B cell (primary cell): ENCODE results near the gene FAM120A. TPM values are rescaled to one million over a fixed set of nuclear protein-coding genes. Genes with fewer than 3 reads are reported as not detected.

Experiments
- ATAC-seq: fragments of 200-7000 bp; cut with Tn5 transposase; one replicate; pipeline ENCODE4 v1.10.0; 2021; ENCODE audit warnings: low read depth, mild to moderate bottlenecking, moderate number of reproducible peaks, moderate library complexity
- CTCF ChIA-PET: fragments of 350-600 bp; sonication (Branson Sonifier 250); formaldehyde crosslinking; loops from one replicate; lab custom pipeline; 2021; ENCODE audit warnings: antibody characterized with exemption, inconsistent platforms; lab: Charles Lee
- POLR2A ChIA-PET: fragments of 350-600 bp; sonication (Branson Sonifier 250); formaldehyde crosslinking; loops from one replicate; lab custom pipeline; 2021; ENCODE audit warnings: antibody characterized with exemption; lab: Charles Lee
- DNase-seq: peaks from one replicate; pipeline ENCODE4 v3.0.0; 2013
- H2AFZ ChIP-seq: 2 replicates; pipeline ENCODE4 v1.6.1; 2012; ENCODE audit warnings: mild to moderate bottlenecking, low read depth, low read length; ENCODE audit not compliant: insufficient read depth, poor library complexity, severe bottlenecking
- H3K27ac ChIP-seq, 2 donors: 1 replicate in 1 of 2; 2 replicates in 1 of 2; pipeline ENCODE4 v1.5.1; 2012 to 2013; ENCODE audit warnings: low read length in 2 of 2, mild to moderate bottlenecking in 2 of 2, moderate library complexity in 1 of 2
- H3K27me3 ChIP-seq, 4 experiments: fragments of 200-600 bp in 1 of 4; sonication (generic) in 1 of 4; replicated peaks in 1 of 4; 1 replicate in 2 of 4; 2 replicates in 2 of 4; pipeline versions ENCODE4 v1.6.1 to v1.7.0; 2013 to 2016; ENCODE audit warnings: low read length in 3 of 4, mild to moderate bottlenecking in 2 of 4, mixed read lengths in 1 of 4, moderate library complexity in 1 of 4; ENCODE audit not compliant: insufficient read depth in 4 of 4, control insufficient read depth in 3 of 4; ENCODE audit errors: control extremely low read depth in 1 of 4
- H3K36me3 ChIP-seq, 2 experiments: replicated peaks in 1 of 2; 1 replicate in 1 of 2; 2 replicates in 1 of 2; pipeline versions ENCODE4 v1.6.1 to v1.7.1; 2013; ENCODE audit warnings: low read length in 1 of 2; ENCODE audit not compliant: insufficient read depth in 2 of 2, control insufficient read depth in 1 of 2; ENCODE audit errors: control extremely low read depth in 1 of 2, extremely low read depth in 1 of 2
- H3K4me1 ChIP-seq, 2 donors: fragments of 200-600 bp in 1 of 2; sonication (generic) in 1 of 2; 1 replicate in 1 of 2; 2 replicates in 1 of 2; pipeline versions ENCODE4 v1.5.1 to v1.6.1; 2013 to 2017; ENCODE audit warnings: low read length in 2 of 2; ENCODE audit not compliant: control insufficient read depth in 2 of 2, insufficient read depth in 2 of 2
- H3K4me2 ChIP-seq: replicated peaks from 2 replicates; pipeline ENCODE3; 2012; ENCODE audit warnings: mild to moderate bottlenecking, low read depth, low read length; ENCODE audit not compliant: poor library complexity, severe bottlenecking
- H3K4me3 ChIP-seq, 5 experiments: fragments of 200-600 bp in 1 of 5; sonication (generic) in 1 of 5; 1 replicate in 3 of 5; 2 replicates in 2 of 5; pipeline versions ENCODE4 v1.5.1 to v1.7.0; 2011 to 2016; ENCODE audit warnings: low read length in 4 of 5, mild to moderate bottlenecking in 4 of 5, low read depth in 2 of 5, control low read depth in 1 of 5, moderate library complexity in 1 of 5; ENCODE audit not compliant: insufficient read depth in 1 of 5; ENCODE audit errors: control extremely low read depth in 1 of 5, extremely low read depth in 1 of 5
- H3K79me2 ChIP-seq: fragments of 200-600 bp; sonication (generic); one replicate; pipeline ENCODE4 v1.6.0; 2016; ENCODE audit warnings: low read length; ENCODE audit not compliant: control insufficient read depth, insufficient read depth
- H3K9ac ChIP-seq: fragments of 200-600 bp; sonication (generic); 2 replicates; pipeline ENCODE4 v1.6.1; 2017; ENCODE audit warnings: mild to moderate bottlenecking, low read length, moderate library complexity
- H3K9me3 ChIP-seq, 3 donors: one replicate each; pipeline versions ENCODE4 v1.6.1 to v1.7.1; 2013; ENCODE audit warnings: low read length in 2 of 3; ENCODE audit not compliant: control insufficient read depth in 2 of 3, insufficient read depth in 1 of 3; ENCODE audit errors: control extremely low read depth in 1 of 3
- H4K20me1 ChIP-seq: 2 replicates; pipeline ENCODE4 v1.6.0; 2012; ENCODE audit warnings: mild to moderate bottlenecking, low read length; ENCODE audit not compliant: insufficient read depth, control insufficient read depth, poor library complexity, severe bottlenecking
- H3K27ac Mint-ChIP-seq: one replicate; pipeline ENCODE4 v1.8.0; 2021; ENCODE audit warnings: mixed read lengths
- H3K27me3 Mint-ChIP-seq: one replicate; pipeline ENCODE4 v1.8.0; 2021; ENCODE audit warnings: mixed read lengths
- H3K4me1 Mint-ChIP-seq: one replicate; pipeline ENCODE4 v1.8.0; 2021; ENCODE audit warnings: mixed read lengths
- H3K4me3 Mint-ChIP-seq: one replicate; pipeline ENCODE4 v1.8.0; 2021; ENCODE audit warnings: mixed read lengths
- H3K9me3 Mint-ChIP-seq: one replicate; pipeline ENCODE4 v1.8.0; 2022; ENCODE audit warnings: mixed read lengths; ENCODE audit not compliant: insufficient read depth
- CTCF ChIP-seq: fragments of 200-600 bp; IDR thresholded peaks from one replicate; pipeline ENCODE4 v1.8.0; 2022; ENCODE audit warnings: antibody characterized with exemption, mild to moderate bottlenecking
- EZH2 ChIP-seq: IDR thresholded peaks from 2 replicates; pipeline ENCODE4 v1.6.1; 2012; ENCODE audit warnings: borderline replicate concordance, low read depth, mild to moderate bottlenecking, moderate library complexity, low read length; ENCODE audit not compliant: insufficient read depth, poor library complexity, severe bottlenecking
- WGBS: methylation state at CpG from one replicate; pipeline ENCODE4 v1.1.5; 2013; ENCODE audit warnings: missing lambda C conversion rate; ENCODE audit not compliant: insufficient coverage; 5-methylcytosine and 5-hydroxymethylcytosine counted together
- intact Hi-C: fragments of 100-400 bp; cut with micrococcal nuclease; formaldehyde crosslinking; loops from one replicate; pipeline ENCODE4 v1.10.0; 2022
- polyA plus RNA-seq: library from polyadenylated mRNA; depleted of rRNA; stranded (reverse); fragments of >200 nt; gene quantifications from 2 replicates; pipeline ENCODE4 v1.2.3, GENCODE V29; 2012
- total RNA-seq, 2 donors: library from RNA; stranded (reverse); fragments of 120-200 nt in 1 of 2; gene quantifications; 1 replicate in 1 of 2; 2 replicates in 1 of 2; pipeline versions ENCODE4 v1.2.3 to v1.2.4, GENCODE V29; 2013 to 2022

FAM120A gene
- total and polyA plus RNA-seq, 2 donors (not counting 1 experiment from before 2014, with no cell fraction given) = 48.4 to 105 TPM

- DNase-seq (no peak), ATAC-seq (no peak)
- Histone ChIP-seq H3K27ac (peak overlapping the region in 1 of 2 donors; percentile 43), H4K20me1 (no peaks in the 10 kb centered on the region), H3K9ac (no peak overlapping the region), H3K4me1 (peaks cover 21 to 36% of the 10 kb centered on the region in 2 donors), H3K79me2 (peaks cover 80% of the 10 kb centered on the region), H2AFZ (no peak overlapping the region), H3K27me3 (no peaks in the 10 kb centered on the region), H3K4me3 (no peak overlapping the region), H3K9me3 (no peaks in the 10 kb centered on the region), H3K4me2 (no peak overlapping the region), H3K36me3 (peaks cover 0 to 3% of the 10 kb centered on the region in 2 experiments)
- Mint-ChIP-seq H3K4me3 (peak overlapping the region; percentile 48), H3K4me1 (peaks cover 55% of the 10 kb centered on the region), H3K27me3 (no peaks in the 10 kb centered on the region), H3K27ac (peak overlapping the region; percentile 76), H3K9me3 (no peaks in the 10 kb centered on the region)
- POLR2A ChIA-PET = no interaction called here
- CTCF ChIA-PET = interaction anchor here (1.3 kb wide), 1 partner anchor 12 kb away, joined by 3 read pairs; no protein-coding TSS in a partner anchor
- WGBS = 80% methylated on average over 1 of the region's 1 CpG
- intact Hi-C loops = loop anchor here (10.0 kb wide), 1 partner anchor 781 kb away; the partner anchor contains the start of gene IPPK
- TF ChIP-seq CTCF (no peak), EZH2 (no peak)
These were observed 4.5 kb downstream of the FAM120A start for GRCh38 chr9:93456022-93456421.

GRCh38 chr9:93456504-93456903, 5.0 kb downstream of the FAM120A start:
- TF ChIP-seq CTCF (no peak), EZH2 (no peak)
- no peak for ATAC-seq
- Mint-ChIP-seq H3K27ac (peak overlapping the region; percentile 76), H3K4me1 (peaks cover 57% of the 10 kb centered on the region), H3K9me3 (no peaks in the 10 kb centered on the region), H3K27me3 (no peaks in the 10 kb centered on the region), H3K4me3 (peak overlapping the region; percentile 48)
- no peak overlapping the region for H3K4me2 ChIP-seq
- intact Hi-C loops = loop anchor here (10.0 kb wide), 1 partner anchor 782 kb away; the partner anchor contains the start of gene IPPK
- H3K36me3 ChIP-seq = peaks cover 0 to 3% of the 10 kb centered on the region in 2 experiments
- no peak for DNase-seq
- no peak overlapping the region for H2AFZ ChIP-seq
- ChIA-PET CTCF (interaction anchor here (1.3 kb wide), 1 partner anchor 12 kb away, joined by 3 read pairs; no protein-coding TSS in a partner anchor), POLR2A (no interaction called here)
- H3K4me1 ChIP-seq = peaks cover 23 to 39% of the 10 kb centered on the region in 2 donors
- H3K9ac ChIP-seq = no peak overlapping the region
- WGBS = no CpG with 5 or more reads among the region's 2 CpGs
- no peaks in the 10 kb centered on the region for H4K20me1 ChIP-seq
- no peaks in the 10 kb centered on the region for H3K27me3 ChIP-seq
- no peaks in the 10 kb centered on the region for H3K9me3 ChIP-seq
- H3K4me3 ChIP-seq = no peak overlapping the region
- H3K27ac ChIP-seq = peak overlapping the region in 1 of 2 donors; percentile 43
- peaks cover 84% of the 10 kb centered on the region for H3K79me2 ChIP-seq
